MCF 10A (cell line): ENCODE measurements around the gene KIAA1549. TPM values are rescaled to one million over a fixed set of nuclear protein-coding genes. Genes with fewer than 3 reads are reported as not detected.

Source experiments
- BruUV-seq: library from RNA; stranded (reverse); fragments of 400-500 nt; replicated peaks from 2 replicates; lab custom pipeline; 2021; lab: Mats Ljungman, UMichigan
- CTCF ChIA-PET: fragments of 300-600 bp; sonication (Branson Sonifier 250); formaldehyde crosslinking; extraction: SDS; loops from one replicate; lab custom pipeline; 2021; ENCODE audit warnings: antibody characterized with exemption, inconsistent platforms; lab: Yijun Ruan, JAX
- POLR2A ChIA-PET: fragments of 300-600, 350-650 bp; sonication (Branson Sonifier 250); formaldehyde crosslinking; extraction: SDS; loops from one replicate; lab custom pipeline; 2020; ENCODE audit warnings: antibody characterized with exemption, inconsistent platforms; lab: Yijun Ruan, JAX
- DNase-seq: peaks from one replicate; pipeline ENCODE4 v3.0.0-alpha.2; 2018; ENCODE audit not compliant: unreplicated experiment
- H3K27ac Mint-ChIP-seq: one replicate; pipeline ENCODE4 v1.8.0; 2022; ENCODE audit warnings: mild to moderate bottlenecking, low read depth, mixed read lengths; ENCODE audit not compliant: unreplicated experiment
- H3K27me3 Mint-ChIP-seq: one replicate; pipeline ENCODE4 v1.8.0; 2022; ENCODE audit warnings: mixed read lengths; ENCODE audit not compliant: insufficient read depth, unreplicated experiment
- H3K36me3 Mint-ChIP-seq: one replicate; pipeline ENCODE4 v1.8.0; 2022; ENCODE audit warnings: mild to moderate bottlenecking, moderate library complexity, mixed read lengths; ENCODE audit not compliant: insufficient read depth, unreplicated experiment
- H3K4me1 Mint-ChIP-seq: one replicate; pipeline ENCODE4 v1.8.0; 2022; ENCODE audit warnings: mixed read lengths; ENCODE audit not compliant: insufficient read depth, unreplicated experiment
- H3K4me3 Mint-ChIP-seq: one replicate; pipeline ENCODE4 v1.8.0; 2022; ENCODE audit warnings: mild to moderate bottlenecking, moderate library complexity, mixed read lengths; ENCODE audit not compliant: unreplicated experiment
- H3K9me3 Mint-ChIP-seq: one replicate; pipeline ENCODE4 v1.8.0; 2022; ENCODE audit warnings: mixed read lengths; ENCODE audit not compliant: unreplicated experiment
- CTCF ChIP-seq: fragments of 200-600 bp; IDR thresholded peaks from one replicate; pipeline ENCODE4 v1.8.0; 2022; ENCODE audit warnings: antibody characterized with exemption, mild to moderate bottlenecking; ENCODE audit not compliant: unreplicated experiment
- intact Hi-C: fragments of 100-400 bp; cut with micrococcal nuclease; formaldehyde crosslinking; loops from 2 replicates; pipeline ENCODE4 v1.14.1; 2022
- total RNA-seq: library from RNA; stranded (reverse); gene quantifications from 2 replicates; pipeline ENCODE4 v1.2.3, GENCODE V29; 2022

KIAA1549 gene
- total RNA-seq, 1 experiment from 2014 or later = 7.1 TPM

GRCh38 chr7:138967159-138967558, 14.0 kb downstream of the KIAA1549 start:
- Mint-ChIP-seq H3K4me3 (no peak overlapping the region), H3K9me3 (no peaks in the 10 kb centered on the region), H3K27me3 (no peaks in the 10 kb centered on the region), H3K4me1 (peaks cover 7% of the 10 kb centered on the region), H3K36me3 (no peaks in the 10 kb centered on the region), H3K27ac (no peak overlapping the region)
- BruUV-seq = no TSS peak
- CTCF ChIA-PET = interaction anchor here (0.5 kb wide), 1 partner anchor 1163 kb away, joined by 3 read pairs; no protein-coding TSS in a partner anchor
- POLR2A ChIA-PET = interaction anchor here (1.0 kb wide), 1 partner anchor 8 kb away, joined by 3 read pairs; no protein-coding TSS in a partner anchor
- no peak for TF ChIP-seq CTCF
- no peak for DNase-seq
- intact Hi-C loops = no loop called here

DNA sequence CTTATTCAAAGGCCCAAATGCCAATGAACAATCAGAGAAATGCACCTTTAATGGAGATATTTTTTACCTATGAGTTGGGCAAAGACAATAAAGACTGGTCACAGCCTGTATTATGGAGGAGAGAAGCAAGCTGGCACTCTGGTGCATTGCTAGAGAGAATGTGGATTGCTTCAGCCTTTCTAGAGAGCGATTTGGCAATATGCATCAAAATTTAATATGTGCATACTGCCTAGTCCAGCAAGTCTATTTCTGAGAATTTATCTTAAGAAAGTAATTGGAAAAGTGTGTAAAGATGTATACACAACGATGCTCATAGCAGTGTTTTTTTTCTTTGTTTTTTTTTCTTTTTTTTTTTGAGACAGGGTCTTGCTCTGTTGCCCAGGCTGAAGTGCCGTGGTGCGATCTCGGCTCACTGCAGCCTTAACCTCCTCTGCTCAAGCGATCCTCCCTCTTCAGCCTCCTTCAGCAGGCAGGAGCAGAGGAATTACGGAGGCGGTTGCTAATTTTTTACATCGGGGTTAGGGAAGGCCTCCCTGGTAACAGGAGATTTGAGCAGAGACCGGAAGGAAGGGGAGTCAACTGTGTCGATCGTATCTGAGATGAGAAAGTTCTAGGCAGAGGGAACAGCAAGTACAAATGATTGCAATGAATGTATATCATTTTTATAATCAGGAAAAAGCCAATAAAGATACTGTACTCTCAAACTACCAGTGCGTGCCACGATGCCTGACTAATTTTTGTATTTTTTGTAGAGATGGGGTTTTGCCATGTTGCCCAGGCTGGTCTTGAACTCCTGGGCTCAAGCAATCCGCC, 16.4 kb downstream of the KIAA1549 start:
- CTCF ChIA-PET = interaction anchor here (0.6 kb wide), 1 partner anchor 1310 kb away, joined by 3 read pairs; no protein-coding TSS in a partner anchor
- Mint-ChIP-seq H3K27me3 (no peaks in the 10 kb centered on the region), H3K9me3 (no peaks in the 10 kb centered on the region), H3K36me3 (no peaks in the 10 kb centered on the region), H3K4me3 (no peak overlapping the region), H3K4me1 (peaks cover 7% of the 10 kb centered on the region), H3K27ac (no peak overlapping the region)
- no TSS peak for BruUV-seq
- DNase-seq = no peak
- intact Hi-C loops = no loop called here
- POLR2A ChIA-PET = no interaction called here
- no peak for TF ChIP-seq CTCF

DNA sequence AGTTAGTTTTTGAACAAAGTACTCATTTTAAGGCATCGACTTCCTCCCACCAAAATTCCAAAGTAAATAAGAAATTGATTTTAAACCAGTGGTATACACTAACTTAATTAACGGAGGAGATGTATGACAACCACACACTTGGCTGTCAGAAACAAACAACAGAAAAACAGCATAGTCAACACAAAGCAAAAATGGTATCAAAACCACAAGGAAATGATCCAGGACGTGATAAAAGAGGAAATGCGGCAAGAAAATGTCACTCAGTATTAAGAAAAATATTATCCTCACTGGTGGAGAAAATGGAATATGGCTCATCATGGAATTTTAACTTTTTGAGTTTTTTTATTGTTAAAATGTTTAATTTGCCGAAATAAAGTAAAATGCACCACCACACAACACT, 17.5 kb downstream of the KIAA1549 start:
- no peaks in the 10 kb centered on the region for H3K36me3 Mint-ChIP-seq
- H3K4me1 Mint-ChIP-seq = peaks cover 13% of the 10 kb centered on the region
- no peak overlapping the region for H3K27ac Mint-ChIP-seq
- intact Hi-C loops = no loop called here
- H3K9me3 Mint-ChIP-seq = no peaks in the 10 kb centered on the region
- ChIA-PET CTCF (interaction anchor here (0.7 to 1.5 kb wide), 2 partner anchors 15 to 63 kb away, joined by 3 read pairs; no protein-coding TSS in a partner anchor), POLR2A (no interaction called here)
- no peaks in the 10 kb centered on the region for H3K27me3 Mint-ChIP-seq
- H3K4me3 Mint-ChIP-seq = no peak overlapping the region
- BruUV-seq = no TSS peak
- no peak for TF ChIP-seq CTCF
- no peak for DNase-seq

DNA sequence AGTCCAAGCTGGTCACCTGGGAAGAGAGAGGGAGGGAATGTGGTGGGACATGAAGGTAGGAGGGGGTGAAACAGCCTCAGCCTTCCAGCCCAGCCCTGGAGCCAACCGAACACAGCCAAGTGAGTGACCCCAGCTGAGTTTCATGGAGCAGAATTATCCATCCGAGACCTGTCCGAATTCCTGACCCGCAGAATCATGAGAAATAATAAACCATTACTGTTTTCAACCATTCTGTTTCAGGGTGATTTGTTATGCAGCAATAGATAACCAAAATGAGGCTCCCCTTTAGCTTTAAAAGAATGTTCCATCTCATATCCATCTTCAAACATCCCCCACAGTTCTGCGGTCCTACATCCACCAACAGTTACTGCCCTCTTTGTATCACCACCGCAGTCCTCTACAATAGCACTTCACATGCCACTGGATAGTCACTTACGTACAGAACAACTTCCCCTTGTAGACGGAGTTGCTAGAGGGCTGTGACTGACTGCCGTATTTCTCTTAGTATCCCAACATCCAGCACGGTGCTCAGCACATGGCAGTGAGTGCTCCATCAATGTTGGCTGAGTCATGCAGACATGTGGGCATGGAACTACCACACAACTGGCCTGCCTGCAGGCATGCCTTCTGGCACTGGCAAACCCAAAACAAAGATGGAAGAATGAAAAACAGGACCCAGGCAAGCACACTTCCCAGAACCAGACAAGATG, 18.5 kb downstream of the KIAA1549 start:
- no peaks in the 10 kb centered on the region for H3K9me3 Mint-ChIP-seq
- no peaks in the 10 kb centered on the region for H3K36me3 Mint-ChIP-seq
- no peak overlapping the region for H3K4me3 Mint-ChIP-seq
- H3K27me3 Mint-ChIP-seq = no peaks in the 10 kb centered on the region
- H3K4me1 Mint-ChIP-seq = peaks cover 23% of the 10 kb centered on the region
- no peak overlapping the region for H3K27ac Mint-ChIP-seq
- CTCF ChIA-PET = interaction anchor here (0.7 to 1.5 kb wide), 2 partner anchors 16 to 38 kb away, joined by 3 read pairs; no protein-coding TSS in a partner anchor
- POLR2A ChIA-PET = interaction anchor here (0.7 kb wide), 1 partner anchor 17 kb away, joined by 3 read pairs; no protein-coding TSS in a partner anchor
- DNase-seq = no peak
- no TSS peak for BruUV-seq
- intact Hi-C loops = no loop called here
- TF ChIP-seq CTCF = no peak
